ENCODE data around the gene EFCAB14.

The EFCAB14 gene

DNA sequence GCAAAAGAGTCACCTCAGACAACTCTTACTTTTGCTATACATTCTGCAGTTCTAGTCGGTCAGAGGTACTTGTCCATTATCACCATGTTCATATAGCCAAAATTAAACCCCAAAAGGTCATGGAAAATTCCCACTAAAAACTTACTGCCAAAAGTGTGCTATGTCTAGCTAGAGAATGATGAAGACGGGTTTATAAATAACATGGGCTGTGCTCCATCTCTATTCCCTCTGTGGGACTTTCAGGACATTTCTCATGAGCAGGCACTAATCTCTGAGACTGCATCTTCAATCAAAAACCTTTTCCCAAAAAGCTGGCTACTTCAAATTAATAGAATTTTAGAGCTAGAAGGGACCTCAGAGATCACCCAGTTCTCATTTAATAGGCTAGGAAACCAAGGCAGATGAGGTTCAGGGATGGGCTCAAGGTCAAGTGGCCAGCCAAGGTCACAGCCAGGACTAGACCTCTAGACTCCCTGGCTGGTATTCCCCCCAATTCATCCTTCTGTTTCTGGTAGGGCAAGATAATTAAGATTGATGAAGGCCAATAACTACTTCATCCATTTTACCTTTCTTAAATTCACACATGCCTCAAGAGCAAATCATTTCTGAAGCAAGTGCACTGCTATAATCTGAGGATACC, 81.3 kb downstream of the EFCAB14 start:
- DNase-seq (ENCODE audit: low read depth): no peak
- TF ChIP-seq, protein P1, sequence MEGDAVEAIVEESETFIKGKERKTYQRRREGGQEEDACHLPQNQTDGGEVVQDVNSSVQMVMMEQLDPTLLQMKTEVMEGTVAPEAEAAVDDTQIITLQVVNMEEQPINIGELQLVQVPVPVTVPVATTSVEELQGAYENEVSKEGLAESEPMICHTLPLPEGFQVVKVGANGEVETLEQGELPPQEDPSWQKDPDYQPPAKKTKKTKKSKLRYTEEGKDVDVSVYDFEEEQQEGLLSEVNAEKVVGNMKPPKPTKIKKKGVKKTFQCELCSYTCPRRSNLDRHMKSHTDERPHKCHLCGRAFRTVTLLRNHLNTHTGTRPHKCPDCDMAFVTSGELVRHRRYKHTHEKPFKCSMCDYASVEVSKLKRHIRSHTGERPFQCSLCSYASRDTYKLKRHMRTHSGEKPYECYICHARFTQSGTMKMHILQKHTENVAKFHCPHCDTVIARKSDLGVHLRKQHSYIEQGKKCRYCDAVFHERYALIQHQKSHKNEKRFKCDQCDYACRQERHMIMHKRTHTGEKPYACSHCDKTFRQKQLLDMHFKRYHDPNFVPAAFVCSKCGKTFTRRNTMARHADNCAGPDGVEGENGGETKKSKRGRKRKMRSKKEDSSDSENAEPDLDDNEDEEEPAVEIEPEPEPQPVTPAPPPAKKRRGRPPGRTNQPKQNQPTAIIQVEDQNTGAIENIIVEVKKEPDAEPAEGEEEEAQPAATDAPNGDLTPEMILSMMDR (IDR thresholded peaks at IDR 0.05; ENCODE audit: insufficient read depth, low read depth, low read length, missing control alignments): no peak
- H3K4me3 ChIP-seq (ENCODE audit: low read length): no peak overlapping the region

DNA sequence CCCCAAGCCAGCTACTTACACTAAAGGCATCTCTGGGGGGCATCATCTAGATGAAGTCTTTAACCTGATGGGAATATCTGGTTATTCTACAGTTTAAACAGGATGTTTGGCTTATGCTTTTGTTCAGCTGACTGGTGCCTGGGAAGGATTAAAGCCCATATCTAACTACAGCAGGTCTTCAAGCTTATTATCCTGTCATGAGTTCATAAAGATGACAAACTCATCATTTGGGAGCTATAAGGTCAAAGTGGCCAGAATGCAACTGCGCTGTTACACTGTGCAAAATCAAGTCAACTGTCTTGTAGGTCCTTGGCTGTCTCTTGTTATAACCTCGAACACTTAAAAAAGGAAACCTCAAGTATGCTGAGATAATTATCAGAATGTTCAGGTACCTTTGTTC, 83.7 kb downstream of the EFCAB14 start:
- TF ChIP-seq, protein P1 (IDR thresholded peaks at IDR 0.05; ENCODE audit: insufficient read depth, low read depth, low read length, missing control alignments): no peak
- DNase-seq (ENCODE audit: low read depth): no peak
- no peak overlapping the region for H3K4me3 ChIP-seq (ENCODE audit: low read length)

DNA sequence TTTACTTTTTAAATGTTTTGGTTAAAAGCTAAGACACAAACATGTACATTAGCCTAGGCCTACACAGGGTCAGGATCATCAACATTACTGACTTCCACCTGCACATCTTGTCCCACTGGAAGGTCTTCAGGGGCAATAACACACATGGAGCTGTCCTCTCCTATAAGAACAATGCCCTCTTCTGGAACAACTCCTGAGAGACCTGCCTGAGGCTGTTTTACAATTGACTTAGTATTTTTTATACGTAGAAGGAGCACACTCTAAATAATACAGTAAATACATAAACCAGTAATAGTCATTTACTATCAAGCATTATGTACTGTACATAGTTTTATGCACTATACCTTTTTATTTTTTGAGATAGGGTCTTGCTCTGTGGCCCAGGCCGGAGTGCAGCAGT, 88.2 kb downstream of the EFCAB14 start:
- no peak overlapping the region for H3K4me3 ChIP-seq (ENCODE audit: low read length)
- DNase-seq (ENCODE audit: low read depth): no peak
- TF ChIP-seq, protein P1 (IDR thresholded peaks at IDR 0.05; ENCODE audit: insufficient read depth, low read depth, low read length, missing control alignments): no peak

Measured in epithelial cell of esophagus (primary cell).